GM19193 (cell line): ENCODE results near the gene ZMYND19.
A peak's percentile ranks its signal among the peaks of the same experiment; 100 is the strongest.

Experiments used
- POLR2A ChIP-seq: IDR thresholded peaks from 4 replicates; pipeline ENCODE4 v1.6.1; 2011; ENCODE audit not compliant: insufficient read depth, insufficient read length; ENCODE audit errors: extremely low read depth

The ZMYND19 gene

GRCh38 chr9:137619240-137620047 lies 29.1 kb upstream of the ZMYND19 start:
- TF ChIP-seq POLR2A = no peak

GRCh38 chr9:137618105-137619067 lies 28.1 kb upstream of the ZMYND19 start, which contains the start of gene EHMT1:
Gene EHMT1, plus strand, starts transcription at chr9:137619005. Its CDS starts 24 bp downstream, at chr9:137619029.
- peak; percentile 81 for TF ChIP-seq POLR2A

- TF ChIP-seq POLR2A = no peak
Observed at GRCh38 chr9:137615387-137615871, 25.1 kb upstream of the ZMYND19 start.

- TF ChIP-seq POLR2A = peak; percentile 3
Observed at GRCh38 chr9:137614631-137615386, 24.5 kb upstream of the ZMYND19 start.

GRCh38 chr9:137613738-137614523 lies 23.6 kb upstream of the ZMYND19 start:
- peak; percentile 19 for TF ChIP-seq POLR2A

- TF ChIP-seq POLR2A = no peak
Observed at GRCh38 chr9:137613259-137613658, 22.9 kb upstream of the ZMYND19 start.

- TF ChIP-seq POLR2A = peak; percentile 27
Observed at GRCh38 chr9:137612741-137613142, 22.4 kb upstream of the ZMYND19 start.

GRCh38 chr9:137611623-137612609 lies 21.6 kb upstream of the ZMYND19 start:
- TF ChIP-seq POLR2A = no peak

GRCh38 chr9:137610944-137611343 lies 20.6 kb upstream of the ZMYND19 start:
- no peak for TF ChIP-seq POLR2A

GRCh38 chr9:137607141-137607857 lies 17.0 kb upstream of the ZMYND19 start:
- no peak for TF ChIP-seq POLR2A

- no peak for TF ChIP-seq POLR2A
Observed at GRCh38 chr9:137606734-137607138, 16.4 kb upstream of the ZMYND19 start.

GRCh38 chr9:137606005-137606621 lies 15.8 kb upstream of the ZMYND19 start:
- TF ChIP-seq POLR2A = no peak
